HEK293 (cell line): Measurements from ENCODE around the gene CDK16.

Experiments used
- BCL6B ChIP-seq: fragments of 450-650 bp; formaldehyde crosslinking; IDR thresholded peaks from 2 replicates; pipeline ENCODE4 v1.5.1; 2017; ENCODE audit warnings: missing biosample characterization, missing genetic modification characterization
- FEZF1 ChIP-seq: fragments of 450-650 bp; formaldehyde crosslinking; IDR thresholded peaks from 2 replicates; pipeline ENCODE4 v1.5.1; 2016; ENCODE audit warnings: missing biosample characterization, missing genetic modification characterization
- GLIS1 ChIP-seq: fragments of 450-650 bp; formaldehyde crosslinking; IDR thresholded peaks from 2 replicates; pipeline ENCODE4 v1.5.1; 2016; ENCODE audit warnings: missing biosample characterization, missing genetic modification characterization
- HOXA7 ChIP-seq: sonication (generic); formaldehyde crosslinking; IDR thresholded peaks from 2 replicates; pipeline ENCODE4 v1.8.1; 2022; ENCODE audit warnings: missing genetic modification reagents, borderline replicate concordance
- HOXD13 ChIP-seq: sonication (generic); formaldehyde crosslinking; IDR thresholded peaks from 2 replicates; pipeline ENCODE4 v1.8.0; 2022; ENCODE audit warnings: missing genetic modification reagents, borderline replicate concordance
- KLF1 ChIP-seq: fragments of 450-650 bp; formaldehyde crosslinking; IDR thresholded peaks from 2 replicates; pipeline ENCODE4 v1.5.1; 2016; ENCODE audit warnings: missing biosample characterization, missing genetic modification characterization
- KLF10 ChIP-seq: fragments of 450-650 bp; IDR thresholded peaks from 2 replicates; pipeline ENCODE4 v1.5.1; 2018; ENCODE audit warnings: missing biosample characterization, mild to moderate bottlenecking, missing genetic modification characterization
- KLF17 ChIP-seq: fragments of 450-650 bp; formaldehyde crosslinking; IDR thresholded peaks from 2 replicates; pipeline ENCODE4 v1.5.1; 2016; ENCODE audit warnings: missing biosample characterization, missing genetic modification characterization
- KLF9 ChIP-seq: fragments of 450-650 bp; formaldehyde crosslinking; IDR thresholded peaks from 2 replicates; pipeline ENCODE4 v1.5.1; 2016; ENCODE audit warnings: missing biosample characterization, missing genetic modification characterization, low read depth
- PRDM10 ChIP-seq: fragments of 450-650 bp; formaldehyde crosslinking; IDR thresholded peaks from 2 replicates; pipeline ENCODE4 v1.5.1; 2016; ENCODE audit warnings: missing biosample characterization, missing genetic modification characterization
- REST ChIP-seq: fragments of 450-650 bp; formaldehyde crosslinking; IDR thresholded peaks from 2 replicates; pipeline ENCODE4 v1.5.1; 2016; ENCODE audit warnings: missing biosample characterization, missing genetic modification characterization
- SALL2 ChIP-seq: fragments of 450-650 bp; formaldehyde crosslinking; IDR thresholded peaks from 2 replicates; pipeline ENCODE4 v1.5.0; 2017; ENCODE audit warnings: missing biosample characterization, mild to moderate bottlenecking, missing genetic modification characterization, borderline replicate concordance
- SETDB1 ChIP-seq: IDR thresholded peaks from one replicate; pipeline ENCODE4 v1.6.1; 2017; ENCODE audit warnings: mild to moderate bottlenecking, low read length, moderate library complexity, mixed read lengths; ENCODE audit not compliant: insufficient read length
- SP2 ChIP-seq: fragments of 450-650 bp; formaldehyde crosslinking; IDR thresholded peaks from 2 replicates; pipeline ENCODE4 v1.5.1; 2016; ENCODE audit warnings: missing biosample characterization, missing genetic modification characterization
- ZNF112 ChIP-seq: fragments of 450-650 bp; formaldehyde crosslinking; IDR thresholded peaks from 2 replicates; pipeline ENCODE4 v1.5.0; 2017; ENCODE audit warnings: missing biosample characterization, missing genetic modification characterization
- ZNF114 ChIP-seq: fragments of 450-650 bp; formaldehyde crosslinking; IDR thresholded peaks from 2 replicates; pipeline ENCODE4 v1.5.0; 2017; ENCODE audit warnings: missing biosample characterization, missing genetic modification characterization
- ZNF121 ChIP-seq: fragments of 450-650 bp; formaldehyde crosslinking; IDR thresholded peaks from 2 replicates; pipeline ENCODE4 v1.5.1; 2016; ENCODE audit warnings: missing biosample characterization, missing genetic modification characterization
- ZNF157 ChIP-seq: fragments of 450-650 bp; formaldehyde crosslinking; IDR thresholded peaks from 2 replicates; pipeline ENCODE4 v1.5.1; 2016; ENCODE audit warnings: missing biosample characterization, missing genetic modification characterization
- ZNF19 ChIP-seq: fragments of 450-650 bp; formaldehyde crosslinking; IDR thresholded peaks from 2 replicates; pipeline ENCODE4; 2016; ENCODE audit warnings: missing biosample characterization, missing genetic modification characterization, low read depth
- ZNF214 ChIP-seq: fragments of 450-650 bp; formaldehyde crosslinking; IDR thresholded peaks from 2 replicates; pipeline ENCODE4 v1.5.1; 2017; ENCODE audit warnings: missing biosample characterization, mild to moderate bottlenecking, missing genetic modification characterization, borderline replicate concordance
- ZNF223 ChIP-seq: fragments of 450-650 bp; formaldehyde crosslinking; IDR thresholded peaks from 2 replicates; pipeline ENCODE4 v1.5.1; 2016; ENCODE audit warnings: missing biosample characterization, missing genetic modification characterization
- ZNF335 ChIP-seq: fragments of 450-650 bp; formaldehyde crosslinking; conservative IDR thresholded peaks from 2 replicates; pipeline ENCODE4 v1.5.1; 2016; ENCODE audit warnings: missing biosample characterization, missing genetic modification characterization
- ZNF366 ChIP-seq: fragments of 450-650 bp; formaldehyde crosslinking; conservative IDR thresholded peaks from 2 replicates; pipeline ENCODE4 v1.5.1; 2016; ENCODE audit warnings: missing biosample characterization, missing genetic modification characterization
- ZNF426 ChIP-seq: fragments of 450-650 bp; formaldehyde crosslinking; IDR thresholded peaks from 2 replicates; pipeline ENCODE4 v1.5.1; 2017; ENCODE audit warnings: missing biosample characterization, missing genetic modification characterization, mild to moderate bottlenecking, inconsistent platforms, moderate library complexity
- ZNF473 ChIP-seq: fragments of 450-650 bp; formaldehyde crosslinking; IDR thresholded peaks from 2 replicates; pipeline ENCODE4 v1.5.1; 2017; ENCODE audit warnings: missing biosample characterization, missing genetic modification characterization
- ZNF555 ChIP-seq: fragments of 450-650 bp; formaldehyde crosslinking; conservative IDR thresholded peaks from 2 replicates; pipeline ENCODE4 v1.5.1; 2017; ENCODE audit warnings: missing biosample characterization, mild to moderate bottlenecking, missing genetic modification characterization, inconsistent platforms
- ZNF600 ChIP-seq: fragments of 450-650 bp; formaldehyde crosslinking; IDR thresholded peaks from 2 replicates; pipeline ENCODE4 v1.5.1; 2016; ENCODE audit warnings: missing biosample characterization, missing genetic modification characterization
- ZNF621 ChIP-seq: fragments of 450-650 bp; formaldehyde crosslinking; IDR thresholded peaks from 2 replicates; pipeline ENCODE4 v1.5.1; 2017; ENCODE audit warnings: missing biosample characterization, missing genetic modification characterization
- ZNF624 ChIP-seq: fragments of 450-650 bp; formaldehyde crosslinking; IDR thresholded peaks from 2 replicates; pipeline ENCODE4 v1.5.1; 2017; ENCODE audit warnings: missing biosample characterization, missing genetic modification characterization
- ZNF701 ChIP-seq: fragments of 450-650 bp; formaldehyde crosslinking; IDR thresholded peaks from 2 replicates; pipeline ENCODE4 v1.5.1; 2016; ENCODE audit warnings: missing biosample characterization, missing genetic modification characterization
- ZNF777 ChIP-seq: fragments of 450-650 bp; formaldehyde crosslinking; IDR thresholded peaks from 2 replicates; pipeline ENCODE4 v1.5.1; 2017; ENCODE audit warnings: missing biosample characterization, missing genetic modification characterization, borderline replicate concordance
- ZNF843 ChIP-seq: fragments of 450-650 bp; formaldehyde crosslinking; IDR thresholded peaks from 2 replicates; pipeline ENCODE4 v1.5.1; 2016; ENCODE audit warnings: missing biosample characterization, missing genetic modification characterization
- ZSCAN16 ChIP-seq: fragments of 450-650 bp; formaldehyde crosslinking; IDR thresholded peaks from 2 replicates; pipeline ENCODE4 v1.5.1; 2016; ENCODE audit warnings: missing biosample characterization, missing genetic modification characterization
- ZXDB ChIP-seq: fragments of 450-650 bp; formaldehyde crosslinking; IDR thresholded peaks from 2 replicates; pipeline ENCODE4 v1.5.1; 2016; ENCODE audit warnings: missing biosample characterization, missing genetic modification characterization

Gene CDK16

GRCh38 chrX:47232803-47233332, 14.4 kb downstream of the CDK16 start, which contains the start of gene USP11 (continued):
- no peak for TF ChIP-seq ZNF112 (tag by site-specific recombination)
- TF ChIP-seq KLF17 (tag by site-specific recombination): no peak
- TF ChIP-seq ZNF19 (tag by site-specific recombination): no peak
- TF ChIP-seq SALL2 (tag by site-specific recombination): no peak
- TF ChIP-seq KLF10 (tag by site-specific recombination): no peak; the same call in none of the 2 replicates
- no peak for TF ChIP-seq BCL6B (tag by site-specific recombination)
- no peak; the same call in 1 of the 2 replicates for TF ChIP-seq ZNF701 (tag by site-specific recombination)
- no peak for TF ChIP-seq ZSCAN16 (tag by site-specific recombination)
- TF ChIP-seq REST: peak; percentile 33; the same call in 1 of the 2 replicates
- TF ChIP-seq KLF9 (tag by site-specific recombination): no peak
- TF ChIP-seq ZXDB (tag by site-specific recombination): peak; percentile 73
- TF ChIP-seq FEZF1 (tag by site-specific recombination): no peak
- peak; percentile 64 for TF ChIP-seq ZNF335 (tag by site-specific recombination)
- peak; percentile 28; the same call in 1 of the 2 replicates for TF ChIP-seq GLIS1 (tag by site-specific recombination)
- TF ChIP-seq ZNF214 (tag by site-specific recombination): no peak
- TF ChIP-seq HOXD13 (CRISPR knock-in tag): no peak
- no peak for TF ChIP-seq ZNF621
- TF ChIP-seq ZNF624 (tag by site-specific recombination): no peak
- TF ChIP-seq ZNF121 (tag by site-specific recombination): no peak
- TF ChIP-seq PRDM10: no peak
- TF ChIP-seq HOXA7 (CRISPR knock-in tag): no peak
- 0 out of 2 replicates have a peak, but pooled peaks have one; percentile 82 for TF ChIP-seq ZNF600 (tag by site-specific recombination)
- no peak for TF ChIP-seq ZNF426
- no peak; the same call in 1 of the 2 replicates for TF ChIP-seq SP2 (tag by site-specific recombination)
- peak; percentile 78; the same call in 1 of the 2 replicates for TF ChIP-seq ZNF777 (tag by site-specific recombination)
- no peak for TF ChIP-seq ZNF157 (tag by site-specific recombination)
- TF ChIP-seq ZNF366 (tag by site-specific recombination): no peak
- no peak for TF ChIP-seq ZNF555 (tag by site-specific recombination)
- TF ChIP-seq ZNF473 (tag by site-specific recombination): no peak
- TF ChIP-seq ZNF223 (tag by site-specific recombination): no peak
- no peak for TF ChIP-seq KLF1
- TF ChIP-seq ZNF114 (tag by site-specific recombination): no peak
- TF ChIP-seq SETDB1: no peak
- peak; percentile 13; the same call in 1 of the 2 replicates for TF ChIP-seq ZNF843 (tag by site-specific recombination)
